K562 (cell line): ENCODE data around the gene ANKRD34B. TPM values are rescaled to one million over a fixed set of nuclear protein-coding genes. Genes with fewer than 3 reads are reported as not detected.

Source experiments
- ATAC-seq: fragments of 200-7000 bp; cut with Tn5 transposase; 3 replicates; pipeline ENCODE4 v1.9.1; 2020; ENCODE audit warnings: moderate library complexity
- BruUV-seq: library from RNA; stranded (reverse); fragments of 400-500 nt; replicated peaks from 2 replicates; lab custom pipeline; 2021; lab: Mats Ljungman, UMichigan
- CTCF ChIA-PET: fragments of 300-600 bp; formaldehyde crosslinking; extraction: SDS; loops from one replicate; lab custom pipeline; 2021; ENCODE audit warnings: low intra/inter-chr PET ratio; lab: Yijun Ruan, JAX
- POLR2A ChIA-PET: fragments of 300-600, 350-650 bp; sonication (Branson Sonifier 250); formaldehyde crosslinking; extraction: SDS; loops from one replicate; lab custom pipeline; 2021; ENCODE audit warnings: antibody characterized with exemption, inconsistent platforms; lab: Yijun Ruan, JAX
- DNase-seq, 4 experiments: peaks; one replicate each; pipeline versions ENCODE4 v3.0.0 to v3.0.0-alpha.2; 2011 to 2018; ENCODE audit warnings: low spot score in 3 of 4, mixed read lengths in 3 of 4; ENCODE audit errors: extremely low read depth in 1 of 4
- FAIRE-seq: peaks from 2 replicates; lab custom pipeline; 2011; peaks lifted over from hg19 to GRCh38; lab: Jason Lieb, UNC
- H2AFZ ChIP-seq: 2 replicates; pipeline ENCODE4 v1.6.0; 2011; ENCODE audit warnings: low read depth, low read length, control low read depth, inconsistent platforms
- H3K27ac ChIP-seq: fragments of 200-600 bp; 3 replicates; pipeline ENCODE4 v1.8.0; 2011; ENCODE audit warnings: low read depth, mild to moderate bottlenecking, control low read depth, inconsistent platforms, low read length, moderate library complexity, mixed read lengths; ENCODE audit errors: extremely low read depth
- H3K27me3 ChIP-seq, 2 experiments: fragments of 300-600 bp in 1 of 2; 2 replicates in 1 of 2; 3 replicates in 1 of 2; pipeline versions ENCODE4 v1.6.0 to v1.8.0; 2011; ENCODE audit warnings: inconsistent platforms in 2 of 2, low read length in 2 of 2, mild to moderate bottlenecking in 1 of 2, mixed read lengths in 1 of 2, moderate library complexity in 1 of 2; ENCODE audit not compliant: control insufficient read depth in 2 of 2, insufficient read depth in 2 of 2
- H3K36me3 ChIP-seq: fragments of 300-600 bp; 3 replicates; pipeline ENCODE4 v1.8.0; 2011; ENCODE audit warnings: mild to moderate bottlenecking, low read length, inconsistent platforms; ENCODE audit not compliant: control insufficient read depth, insufficient read depth
- H3K4me1 ChIP-seq, 2 experiments: fragments of 200-600 bp in 1 of 2; replicated peaks in 1 of 2; 2 replicates in 1 of 2; 3 replicates in 1 of 2; pipeline versions ENCODE4 v1.5.1 to v1.8.0; 2011; ENCODE audit warnings: inconsistent platforms in 2 of 2, low read length in 2 of 2, mild to moderate bottlenecking in 1 of 2, mixed read lengths in 1 of 2, moderate library complexity in 1 of 2; ENCODE audit not compliant: control insufficient read depth in 2 of 2, insufficient read depth in 2 of 2
- H3K4me2 ChIP-seq: 2 replicates; pipeline ENCODE4 v1.6.1; 2011; ENCODE audit warnings: low read length, control low read depth, inconsistent platforms, mixed read lengths; ENCODE audit not compliant: insufficient read depth
- H3K4me3 ChIP-seq: fragments of 200-600 bp; sonication (generic), shearing (Covaris generic); 2 replicates; pipeline ENCODE4 v1.5.1; 2016; ENCODE audit warnings: control low read depth, inconsistent platforms
- H3K79me2 ChIP-seq: fragments of 200-600 bp; 3 replicates; pipeline ENCODE4 v1.8.0; 2011; ENCODE audit warnings: low read length, inconsistent platforms; ENCODE audit not compliant: control insufficient read depth, insufficient read depth
- H3K9ac ChIP-seq, 2 experiments: 2 replicates each; pipeline versions ENCODE4 v1.6.0 to v1.6.1; 2011; ENCODE audit warnings: low read depth in 2 of 2, low read length in 2 of 2, control low read depth in 1 of 2, inconsistent platforms in 1 of 2, mild to moderate bottlenecking in 1 of 2, mixed read lengths in 1 of 2; ENCODE audit not compliant: insufficient read depth in 1 of 2
- H3K9me1 ChIP-seq: one replicate; pipeline ENCODE4 v1.6.0; 2011; ENCODE audit warnings: inconsistent platforms, mild to moderate bottlenecking, low read length, moderate library complexity; ENCODE audit not compliant: control insufficient read depth, insufficient read depth
- H3K9me3 ChIP-seq: replicated peaks from 2 replicates; pipeline ENCODE4 v1.5.1; 2011; ENCODE audit warnings: low read depth, low read length, inconsistent platforms; ENCODE audit not compliant: control insufficient read depth, insufficient read depth
- H4K20me1 ChIP-seq: replicated peaks from 2 replicates; pipeline ENCODE4 v1.6.1; 2011; ENCODE audit warnings: low read length, inconsistent platforms, mixed read lengths; ENCODE audit not compliant: control insufficient read depth, insufficient read depth
- CBFA2T2 ChIP-seq: fragments of 450-650 bp; conservative IDR thresholded peaks from 2 replicates; pipeline ENCODE4 v1.6.1; 2017; ENCODE audit warnings: mild to moderate bottlenecking
- CBFA2T3 ChIP-seq: fragments of 450-650 bp; IDR thresholded peaks from 2 replicates; pipeline ENCODE4 v1.6.1; 2017
- E2F3 ChIP-seq: fragments of 250-450 bp; sonication (Bioruptor Pico); IDR thresholded peaks from 2 replicates; pipeline ENCODE4 v1.4.0; 2020; ENCODE audit warnings: mild to moderate bottlenecking
- KLF13 ChIP-seq: fragments of 450-650 bp; IDR thresholded peaks from 2 replicates; pipeline ENCODE4 v1.6.1; 2016; ENCODE audit warnings: missing genetic modification characterization, low read depth, mild to moderate bottlenecking, missing compliant biosample characterization, moderate library complexity, borderline replicate concordance
- MTF1 ChIP-seq: fragments of 250-450 bp; sonication (Bioruptor Pico); IDR thresholded peaks from 2 replicates; pipeline ENCODE4 v1.9.0; 2021; ENCODE audit warnings: moderate library complexity, mild to moderate bottlenecking, inconsistent platforms, borderline replicate concordance
- NCOA6 ChIP-seq: fragments of 450-650 bp; IDR thresholded peaks from 2 replicates; pipeline ENCODE4 v1.6.1; 2017; ENCODE audit warnings: mild to moderate bottlenecking
- NR1H2 ChIP-seq: sonication (generic); formaldehyde crosslinking; IDR thresholded peaks from 2 replicates; pipeline ENCODE4 v1.4.0; 2020; ENCODE audit warnings: mild to moderate bottlenecking, missing genetic modification reagents
- OTX1 ChIP-seq: fragments of 450-650 bp; formaldehyde crosslinking; IDR thresholded peaks from 2 replicates; pipeline ENCODE4 v1.4.0; 2022; ENCODE audit warnings: mild to moderate bottlenecking
- PHF20 ChIP-seq: fragments of 450-650 bp; IDR thresholded peaks from 2 replicates; pipeline ENCODE4 v1.6.1; 2018; ENCODE audit not compliant: partially characterized antibody
- POLR2A ChIP-seq: fragments of 450-650 bp; conservative IDR thresholded peaks from 2 replicates; pipeline ENCODE4 v1.6.1; 2016
- ZFPM2 ChIP-seq: fragments of 250-450 bp; sonication (Bioruptor Pico); IDR thresholded peaks from 2 replicates; pipeline ENCODE4 v1.5.1; 2022; ENCODE audit warnings: mild to moderate bottlenecking
- ZNF121 ChIP-seq: sonication (generic); formaldehyde crosslinking; conservative IDR thresholded peaks from 2 replicates; pipeline ENCODE4 v1.8.0; 2022; ENCODE audit warnings: missing genetic modification reagents
- WGBS: fragments of 100-300 bp; shearing (Covaris generic); methylation state at CpG from one replicate; pipeline ENCODE4 v1.1.6; 2016; ENCODE audit warnings: low coverage, mixed read lengths; ENCODE audit not compliant: insufficient coverage; ENCODE audit errors: missing lambda C conversion rate; 5-methylcytosine and 5-hydroxymethylcytosine counted together
- in situ Hi-C: fragments of 300-500 bp; cut with MboI; formaldehyde crosslinking; loops from 4 replicates; pipeline ENCODE4 v1.15.0; 2018; ENCODE audit warnings: inconsistent platforms, mixed read lengths
- intact Hi-C: fragments of 100-400 bp; cut with micrococcal nuclease; formaldehyde crosslinking; loops from 2 replicates; pipeline ENCODE4 v1.14.2; 2022
- polyA plus RNA-seq, 8 experiments: library from polyadenylated mRNA; depleted of rRNA in 4 of 8; stranded (reverse) in 5 of 8; unstranded in 3 of 8; fragments of >200 nt; fragmentation: Nextera tagmentation in 2 of 8; fragmentation: Illumina TruSeq in 1 of 8; extraction: Ambion mirVana in 2 of 8; extraction: Trizol in 1 of 8; gene quantifications; 2 replicates each; pipeline versions ENCODE4 v1.2.1 to v1.2.3, GENCODE V29; 2011 to 2014; ENCODE audit warnings: inconsistent platforms in 1 of 8, missing spikeins in 1 of 8
- total RNA-seq, 7 experiments: library from RNA; depleted of rRNA in 6 of 7; stranded (reverse); fragments of >200 nt in 6 of 7; fragmentation: Illumina TruSeq in 2 of 7; extraction: Trizol in 2 of 7; gene quantifications; 2 replicates each; pipeline versions ENCODE4 v1.2.1 to v1.2.3, GENCODE V29; 2011 to 2021; ENCODE audit warnings: low replicate concordance in 1 of 7

Gene ANKRD34B
- total and polyA plus RNA-seq, 9 of the 15 experiments (the other 6 are each of a cell fraction or from before 2014, with no cell fraction given) = not detected

DNA sequence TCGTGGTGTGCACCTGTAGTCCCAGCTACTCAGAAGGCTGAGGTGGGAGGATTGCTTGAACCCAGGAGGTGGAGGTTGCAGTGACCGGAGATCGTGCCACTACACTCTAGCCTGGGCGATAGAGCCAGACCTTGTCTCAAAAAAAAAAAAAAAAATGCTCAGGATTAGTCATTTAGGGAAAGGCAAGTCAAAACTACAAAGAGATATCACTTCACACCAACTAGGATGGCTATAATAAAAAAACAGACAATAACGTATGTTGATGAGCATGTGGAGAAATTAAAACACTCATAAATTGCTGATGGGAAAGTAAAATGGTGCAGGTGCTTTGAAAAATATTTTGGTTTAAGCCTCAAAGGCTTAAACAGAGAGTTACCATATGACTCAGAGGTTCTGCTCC is 6.3 kb upstream of the ANKRD34B start:
- H2AFZ ChIP-seq = no peak overlapping the region
- in situ Hi-C loops (no loop called here), intact Hi-C loops (no loop called here)
- no peaks in the 10 kb centered on the region for H3K9me1 ChIP-seq
- ATAC-seq (no peak), FAIRE-seq (no peak), DNase-seq (no peak)
- no peaks in the 10 kb centered on the region for H3K79me2 ChIP-seq
- POLR2A ChIA-PET = no interaction called here
- H4K20me1 ChIP-seq = no peaks in the 10 kb centered on the region
- peaks cover 13 to 32% of the 10 kb centered on the region in 2 experiments; a peak in 4 of 5 replicates for H3K27me3 ChIP-seq
- no peak overlapping the region for H3K27ac ChIP-seq
- no TSS peak for BruUV-seq
- no peaks in the 10 kb centered on the region for H3K9me3 ChIP-seq
- no peak overlapping the region for H3K9ac ChIP-seq
- 0% methylated on average over 3 of the region's 5 CpGs for WGBS
- H3K4me1 ChIP-seq = no peaks in the 10 kb centered on the region
- no peaks in the 10 kb centered on the region for H3K36me3 ChIP-seq
- no peak overlapping the region for H3K4me3 ChIP-seq
- H3K4me2 ChIP-seq = no peak overlapping the region
- CTCF ChIA-PET = no interaction called here
- TF ChIP-seq NCOA6 (no peak), NR1H2 (CRISPR knock-in tag) (no peak), CBFA2T3 (no peak), KLF13 (tag) (no peak), PHF20 (no peak), ZNF121 (CRISPR knock-in tag) (no peak), E2F3 (CRISPR knock-in tag) (no peak), ZFPM2 (no peak), OTX1 (CRISPR knock-in tag) (no peak), CBFA2T2 (no peak), MTF1 (CRISPR knock-in tag) (no peak), POLR2A (no peak)
